CD4-positive, alpha-beta T cell treated with Interleukin-2 at 100 ng/mL for 4 hours (primary cell): ENCODE results near the gene RNF220.
"Not testable (repeated sequence)": the region's sequence is repeated elsewhere in the genome, so short reads cannot be mapped to it uniquely, and the experiment has no call there.

Experiments
- DNase-seq: peaks from one replicate; pipeline ENCODE4 v3.0.0-alpha.2; 2020; ENCODE audit warnings: low spot score

Gene RNF220

DNA sequence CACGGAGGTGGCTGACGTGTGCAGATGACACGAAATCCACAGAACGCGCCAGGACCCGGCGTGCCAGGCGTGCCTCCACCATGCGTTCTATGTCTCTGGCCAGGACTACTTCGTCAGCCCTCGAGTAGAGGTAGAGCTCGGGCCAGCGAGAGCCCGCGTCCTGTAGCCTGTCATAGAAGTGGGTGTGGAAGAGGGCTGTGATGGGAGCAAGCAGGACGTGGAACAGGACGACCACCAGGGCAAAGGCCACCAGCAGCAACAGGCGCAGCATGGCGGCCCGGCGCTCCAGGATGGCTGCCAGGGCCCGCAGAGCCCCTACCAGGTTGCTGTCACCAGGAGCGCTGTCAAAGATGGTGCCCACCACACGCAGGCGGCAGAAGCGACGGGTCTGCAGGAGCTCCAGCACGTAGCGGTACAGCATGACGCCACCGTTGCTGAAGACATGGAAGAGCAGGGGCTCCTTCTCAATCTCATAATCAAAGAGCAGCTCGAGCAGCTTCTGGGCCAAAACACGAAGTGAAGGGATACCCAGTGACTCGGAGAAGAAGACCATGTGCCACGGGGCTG is 249.6 kb downstream of the RNF220 start:
- DNase-seq: no peak

GRCh38 chr1:44655609-44656008 is 250.6 kb downstream of the RNF220 start:
- DNase-seq: no peak

GRCh38 chr1:44659566-44659965 is 254.5 kb downstream of the RNF220 start:
- DNase-seq: no peak

GRCh38 chr1:44660176-44660575 is 255.1 kb downstream of the RNF220 start:
- DNase-seq: no peak

DNA sequence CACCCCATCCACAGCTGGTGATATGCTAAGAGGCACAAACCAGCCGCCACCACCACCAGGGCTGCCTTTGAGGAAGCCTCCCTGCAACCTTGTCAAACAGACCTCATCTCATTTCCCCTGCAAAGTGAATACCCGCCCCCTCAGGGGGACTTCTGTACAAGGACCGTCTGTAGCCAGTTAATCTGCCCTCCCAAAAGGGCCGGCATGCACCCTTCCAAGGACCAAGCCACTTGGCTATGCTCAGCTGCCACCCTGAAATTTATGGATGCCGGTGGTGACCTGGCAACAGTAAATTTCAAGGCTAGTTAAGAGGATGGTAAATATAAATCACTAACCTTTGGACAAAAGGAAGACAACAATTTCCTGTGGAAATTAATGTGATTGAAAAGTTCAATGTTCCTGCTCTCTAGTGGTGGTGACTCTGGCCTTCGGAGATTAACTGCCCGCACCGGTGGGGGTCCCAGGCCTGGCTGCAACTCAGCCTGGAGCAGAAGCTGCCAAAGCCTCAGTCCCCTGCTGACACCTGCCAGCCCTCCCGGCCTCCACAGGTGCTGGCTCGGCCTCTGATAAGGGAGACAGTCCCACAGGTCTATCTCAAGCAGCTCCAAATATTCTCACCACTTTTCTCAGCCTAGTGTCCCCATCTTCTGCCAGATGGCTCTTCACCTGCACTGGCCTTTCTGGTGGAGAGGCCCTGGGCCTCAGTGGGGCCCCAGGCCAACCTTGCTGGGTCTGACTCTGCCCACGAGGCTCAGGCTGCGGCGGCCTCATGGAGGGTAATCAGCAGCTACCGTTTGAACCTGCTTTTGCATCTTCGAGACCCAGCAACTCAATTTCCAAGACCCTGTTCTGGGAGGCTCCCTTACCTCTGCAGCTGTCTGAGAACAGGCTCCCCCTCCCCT is 257.0 kb downstream of the RNF220 start:
- no peak for DNase-seq

DNA sequence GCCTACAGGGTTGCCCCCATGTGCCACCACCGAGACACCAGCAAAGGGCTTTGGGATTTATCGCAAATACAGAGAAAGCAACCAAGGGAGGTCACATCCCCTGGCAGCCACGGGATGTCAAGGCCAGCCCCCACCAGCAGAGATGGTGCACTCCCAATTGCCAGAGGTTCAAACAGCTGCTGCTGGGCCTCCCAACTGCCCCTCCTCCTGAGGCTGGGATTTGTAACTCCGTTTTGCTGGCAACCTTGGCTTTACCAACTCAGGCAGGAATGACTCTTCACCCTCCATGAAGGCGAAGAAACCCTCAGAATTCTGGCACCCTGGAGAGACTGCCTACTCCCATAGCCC is 257.6 kb downstream of the RNF220 start:
- no peak for DNase-seq

DNA sequence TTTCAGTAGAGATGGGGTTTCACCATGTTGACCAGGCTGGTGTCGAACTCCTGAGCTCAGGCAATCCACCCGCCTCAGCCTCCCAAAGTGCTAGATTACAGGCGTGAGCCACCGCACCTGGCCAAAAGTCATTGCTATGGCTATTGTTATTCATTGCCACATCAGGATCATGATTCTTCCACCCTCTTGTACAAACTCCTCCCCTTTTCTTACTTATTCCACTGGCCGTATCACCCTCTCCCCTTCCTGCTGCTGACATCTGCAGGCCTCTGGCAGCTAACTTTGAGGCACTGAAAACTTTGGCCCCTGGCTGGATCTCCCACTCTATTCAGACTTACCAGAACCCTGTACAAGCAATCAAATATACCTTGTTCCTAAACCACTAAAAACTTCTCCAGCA is 258.4 kb downstream of the RNF220 start:
- DNase-seq: no peak

- no peak for DNase-seq
Measured at GRCh38 chr1:44664730-44665370, 259.8 kb downstream of the RNF220 start.

GRCh38 chr1:44666719-44667118 is 261.7 kb downstream of the RNF220 start:
- DNase-seq: not testable (repeated sequence)

- no peak for DNase-seq
Measured at GRCh38 chr1:44670751-44671640, 265.9 kb downstream of the RNF220 start.

GRCh38 chr1:44672254-44672955 is 267.4 kb downstream of the RNF220 start:
- peak; percentile 10 for DNase-seq

GRCh38 chr1:44672961-44673674 is 268.1 kb downstream of the RNF220 start:
- no peak for DNase-seq

- no peak for DNase-seq
Measured at GRCh38 chr1:44673675-44674112, 268.6 kb downstream of the RNF220 start.

- DNase-seq: peak; percentile 99
Measured at GRCh38 chr1:44674113-44675000, 269.3 kb downstream of the RNF220 start, which contains the start of the genes ARMH1 and TMEM53. ARMH1 (plus strand) TSS chr1:44674714; CDS start chr1:44689698, 14,984 bp downstream. TMEM53 (minus strand) TSS chr1:44674481; CDS start chr1:44674391, 90 bp downstream.

DNA sequence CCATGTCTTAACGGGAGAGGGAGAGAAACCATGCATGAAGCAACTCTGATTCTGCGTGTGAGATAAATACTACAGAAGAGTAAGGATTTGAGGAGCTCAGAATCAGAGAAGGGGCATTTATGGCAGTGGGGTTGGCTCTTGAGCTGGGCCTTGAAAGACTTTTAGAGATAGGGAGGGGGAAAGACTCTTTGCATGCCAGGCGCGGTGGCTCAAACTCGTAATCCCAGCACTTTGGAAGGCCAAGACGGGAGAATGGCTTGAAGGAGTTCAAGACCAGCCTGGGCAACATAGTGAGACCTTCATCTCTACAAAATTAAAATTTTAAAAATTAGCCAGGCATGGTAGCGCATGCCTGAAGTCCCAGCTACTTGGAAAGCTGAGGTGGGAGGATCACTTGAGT is 270.1 kb downstream of the RNF220 start:
- no peak for DNase-seq

- no peak for DNase-seq
Measured at GRCh38 chr1:44676484-44677200, 271.6 kb downstream of the RNF220 start.

DNA sequence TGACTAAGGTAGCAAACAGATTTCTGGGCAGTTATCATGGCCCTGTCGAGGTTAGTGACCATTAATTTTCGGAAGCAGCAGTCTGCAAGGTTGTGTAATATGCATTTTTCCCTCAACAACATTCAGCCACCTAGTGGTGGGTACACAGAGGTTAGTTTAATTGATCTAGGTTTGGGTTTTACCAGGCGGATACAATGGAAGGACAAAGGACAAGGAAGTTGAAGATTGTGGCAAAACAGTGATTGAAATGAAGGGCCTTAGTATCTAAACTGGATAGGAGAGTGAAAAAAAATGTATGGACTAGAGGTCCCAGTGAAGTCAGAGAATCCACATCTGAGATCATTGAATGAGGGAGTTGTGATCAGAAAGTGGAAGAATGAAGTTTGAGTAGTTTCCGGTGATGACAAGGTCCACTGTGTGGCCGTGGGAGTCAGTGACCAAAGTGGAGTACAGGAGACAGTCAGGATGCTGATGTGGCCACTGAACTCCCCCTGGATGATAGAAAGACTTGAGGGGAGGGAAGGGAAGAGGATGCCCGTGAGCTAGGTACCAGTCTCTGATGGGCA is 272.2 kb downstream of the RNF220 start:
- DNase-seq: peak; percentile 25

DNA sequence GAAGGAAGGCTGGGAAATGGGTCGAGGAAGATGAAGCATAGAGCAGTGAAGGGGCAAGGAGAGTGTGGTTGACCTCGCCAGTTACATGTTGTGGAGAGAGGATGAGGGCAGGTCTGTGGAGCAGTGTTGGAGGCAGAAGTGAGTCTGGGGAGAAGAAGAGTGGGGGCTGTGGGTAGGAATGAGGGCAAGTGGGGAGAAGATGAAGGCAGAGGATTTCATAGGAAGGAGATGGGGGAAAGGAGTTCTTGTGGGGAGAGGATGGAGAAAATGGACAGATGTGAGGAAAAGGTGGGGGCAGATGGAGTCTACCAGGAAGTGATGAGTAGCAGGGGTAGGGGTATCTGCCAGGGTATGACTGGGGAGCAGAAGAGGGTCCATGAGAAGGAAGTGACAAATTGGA is 273.1 kb downstream of the RNF220 start:
- no peak for DNase-seq

DNA sequence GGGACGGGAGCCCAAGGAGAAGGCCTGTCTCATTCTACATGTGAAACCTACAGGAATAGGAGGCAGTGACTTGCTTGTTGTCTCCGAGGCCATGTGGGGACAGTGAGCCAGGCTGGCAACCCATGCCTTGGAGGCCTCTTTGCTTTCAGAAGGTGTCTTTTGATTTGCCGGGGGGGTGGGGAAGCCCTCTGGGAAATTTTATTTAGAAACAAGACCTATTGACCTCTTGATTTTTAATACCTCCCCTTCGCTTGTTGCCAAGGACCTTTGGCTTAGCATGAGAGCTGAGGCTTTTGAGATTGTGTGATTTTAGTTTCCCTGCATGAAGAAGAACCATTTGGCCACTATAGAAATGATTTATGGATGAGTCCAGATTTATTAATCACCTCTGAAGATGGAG is 273.6 kb downstream of the RNF220 start:
- no peak for DNase-seq
